NCI-H526 (cell line): ENCODE measurements around the gene ULK4.

ENCODE experiments used
- DNase-seq, 2 experiments: peaks; one replicate each; lab custom pipeline; 2025; lab: John Stamatoyannopoulos, UW

The ULK4 gene

GRCh38 chr3:41220906-41221677 lies 740.8 kb downstream of the ULK4 start:
- DNase-seq = no peak

- no peak for DNase-seq
Measured at GRCh38 chr3:41219424-41219823, 742.5 kb downstream of the ULK4 start.

- no peak for DNase-seq
Measured at GRCh38 chr3:41216993-41217392, 744.9 kb downstream of the ULK4 start.

GRCh38 chr3:41216422-41216821 lies 745.5 kb downstream of the ULK4 start:
- DNase-seq = no peak

- no peak for DNase-seq
Measured at GRCh38 chr3:41213588-41213987, 748.3 kb downstream of the ULK4 start.

- DNase-seq = no peak
Measured at GRCh38 chr3:41212088-41212487, 749.8 kb downstream of the ULK4 start.

- DNase-seq = no peak
Measured at GRCh38 chr3:41210966-41211365, 750.9 kb downstream of the ULK4 start.

- no peak for DNase-seq
Measured at GRCh38 chr3:41209646-41210045, 752.3 kb downstream of the ULK4 start.

GRCh38 chr3:41208507-41209220 lies 753.2 kb downstream of the ULK4 start:
- no peak for DNase-seq

GRCh38 chr3:41207355-41207754 lies 754.5 kb downstream of the ULK4 start:
- DNase-seq = no peak

- DNase-seq = no peak
Measured at GRCh38 chr3:41205591-41205990, 756.3 kb downstream of the ULK4 start.

GRCh38 chr3:41204369-41204768 lies 757.5 kb downstream of the ULK4 start:
- no peak for DNase-seq

GRCh38 chr3:41202834-41203345 lies 759.0 kb downstream of the ULK4 start:
- DNase-seq = peak in 1 of 2 experiments; percentile 51

GRCh38 chr3:41202075-41202833 lies 759.6 kb downstream of the ULK4 start:
- DNase-seq = no peak

GRCh38 chr3:41200669-41201021 lies 761.3 kb downstream of the ULK4 start:
- DNase-seq = peak; percentile 23 to 38

- peak; percentile 9 to 54 for DNase-seq
Measured at GRCh38 chr3:41199866-41200668, 761.8 kb downstream of the ULK4 start.

GRCh38 chr3:41198950-41199865 lies 762.7 kb downstream of the ULK4 start, which contains the start of gene CTNNB1:
Gene CTNNB1, plus strand, starts transcription at chr3:41199505. Its CDS starts 24,564 bp downstream, at chr3:41224069.
- peak; percentile 63 to 93 for DNase-seq

- DNase-seq = no peak
Measured at GRCh38 chr3:41198526-41198925, 763.4 kb downstream of the ULK4 start.

- DNase-seq = no peak
Measured at GRCh38 chr3:41198046-41198445, 763.9 kb downstream of the ULK4 start.
